Caco-2 (cell line): ENCODE results near the gene SNAPC2. TPM values are rescaled to one million over a fixed set of nuclear protein-coding genes. Genes with fewer than 3 reads are reported as not detected.

ENCODE experiments used
- BruUV-seq: library from RNA; stranded (reverse); fragments of 400-500 nt; replicated peaks from 2 replicates; lab custom pipeline; 2021; lab: Mats Ljungman, UMichigan
- CTCF ChIA-PET: fragments of 300-600 bp; sonication (Branson Sonifier 250); formaldehyde crosslinking; loops from one replicate; lab custom pipeline; 2022; ENCODE audit warnings: antibody characterized with exemption; lab: Charles Lee
- POLR2A ChIA-PET: fragments of 300-600 bp; sonication (Branson Sonifier 250); formaldehyde crosslinking; loops from one replicate; lab custom pipeline; 2022; ENCODE audit warnings: antibody characterized with exemption; lab: Charles Lee
- DNase-seq, 2 experiments: peaks; one replicate each; pipeline versions ENCODE4 v3.0.0 to v3.0.0-alpha.2; 2020 to 2022
- H3K27me3 ChIP-seq: replicated peaks from 2 replicates; pipeline ENCODE4 v1.6.0; 2011; ENCODE audit warnings: low read length; ENCODE audit not compliant: control insufficient read depth, insufficient read depth
- H3K36me3 ChIP-seq: 2 replicates; pipeline ENCODE4 v1.5.1; 2011; ENCODE audit warnings: low read length; ENCODE audit not compliant: control insufficient read depth, insufficient read depth
- H3K4me1 ChIP-seq: fragments of 250-450 bp; sonication (Bioruptor Pico); 2 replicates; pipeline ENCODE4 v1.5.1; 2020; ENCODE audit warnings: mild to moderate bottlenecking
- H3K4me3 ChIP-seq: 2 replicates; pipeline ENCODE4 v1.5.1; 2011; ENCODE audit warnings: low read depth, mild to moderate bottlenecking, control low read depth, low read length
- H3K9me3 ChIP-seq: fragments of 250-450 bp; sonication (Bioruptor Pico); 2 replicates; pipeline ENCODE4 v1.5.1; 2020; ENCODE audit warnings: mild to moderate bottlenecking, moderate library complexity
- H3K27ac Mint-ChIP-seq: one replicate; pipeline ENCODE4 v1.8.0; 2022; ENCODE audit warnings: mixed read lengths; ENCODE audit not compliant: unreplicated experiment
- H3K27me3 Mint-ChIP-seq: one replicate; pipeline ENCODE4 v1.8.0; 2022; ENCODE audit warnings: mixed read lengths; ENCODE audit not compliant: insufficient read depth, unreplicated experiment
- H3K36me3 Mint-ChIP-seq: one replicate; pipeline ENCODE4 v1.8.0; 2022; ENCODE audit warnings: mild to moderate bottlenecking, mixed read lengths; ENCODE audit not compliant: insufficient read depth, unreplicated experiment
- H3K4me1 Mint-ChIP-seq: one replicate; pipeline ENCODE4 v1.8.0; 2022; ENCODE audit warnings: low read depth, mixed read lengths; ENCODE audit not compliant: unreplicated experiment
- H3K4me3 Mint-ChIP-seq: one replicate; pipeline ENCODE4 v1.8.0; 2022; ENCODE audit warnings: mild to moderate bottlenecking, moderate library complexity, mixed read lengths; ENCODE audit not compliant: unreplicated experiment
- H3K9me3 Mint-ChIP-seq: one replicate; pipeline ENCODE4 v1.8.0; 2022; ENCODE audit warnings: mixed read lengths; ENCODE audit not compliant: unreplicated experiment
- intact Hi-C: fragments of 100-400 bp; cut with micrococcal nuclease; formaldehyde crosslinking; loops from one replicate; pipeline ENCODE4 v1.10.0; 2022; ENCODE audit not compliant: unreplicated experiment
- total RNA-seq: library from RNA; stranded (reverse); gene quantifications from 2 replicates; pipeline ENCODE4 v1.2.3, GENCODE V29; 2022
- TF ChIP-seq, protein P1 (sequence below), 2 experiments: fragments of 200-600 bp in 1 of 2; IDR thresholded peaks; 1 replicate in 1 of 2; 2 replicates in 1 of 2; pipeline versions ENCODE4 v1.5.1 to v1.8.0; 2011 to 2022; ENCODE audit warnings: antibody characterized with exemption in 1 of 2, control low read depth in 1 of 2, inconsistent platforms in 1 of 2, low read depth in 1 of 2, low read length in 1 of 2, mild to moderate bottlenecking in 1 of 2, moderate library complexity in 1 of 2; ENCODE audit not compliant: insufficient read depth in 1 of 2, severe bottlenecking in 1 of 2, unreplicated experiment in 1 of 2

SNAPC2 gene
- total RNA-seq, 1 experiment from 2014 or later: 10.4 TPM

GRCh38 chr19:7908742-7909461 lies 11.2 kb upstream of the SNAPC2 start:
- H3K36me3 ChIP-seq: peaks cover 2% of the 10 kb centered on the region; the same call in 1 of the 2 replicates
- H3K27me3 ChIP-seq: no peaks in the 10 kb centered on the region
- TF ChIP-seq, protein P1, sequence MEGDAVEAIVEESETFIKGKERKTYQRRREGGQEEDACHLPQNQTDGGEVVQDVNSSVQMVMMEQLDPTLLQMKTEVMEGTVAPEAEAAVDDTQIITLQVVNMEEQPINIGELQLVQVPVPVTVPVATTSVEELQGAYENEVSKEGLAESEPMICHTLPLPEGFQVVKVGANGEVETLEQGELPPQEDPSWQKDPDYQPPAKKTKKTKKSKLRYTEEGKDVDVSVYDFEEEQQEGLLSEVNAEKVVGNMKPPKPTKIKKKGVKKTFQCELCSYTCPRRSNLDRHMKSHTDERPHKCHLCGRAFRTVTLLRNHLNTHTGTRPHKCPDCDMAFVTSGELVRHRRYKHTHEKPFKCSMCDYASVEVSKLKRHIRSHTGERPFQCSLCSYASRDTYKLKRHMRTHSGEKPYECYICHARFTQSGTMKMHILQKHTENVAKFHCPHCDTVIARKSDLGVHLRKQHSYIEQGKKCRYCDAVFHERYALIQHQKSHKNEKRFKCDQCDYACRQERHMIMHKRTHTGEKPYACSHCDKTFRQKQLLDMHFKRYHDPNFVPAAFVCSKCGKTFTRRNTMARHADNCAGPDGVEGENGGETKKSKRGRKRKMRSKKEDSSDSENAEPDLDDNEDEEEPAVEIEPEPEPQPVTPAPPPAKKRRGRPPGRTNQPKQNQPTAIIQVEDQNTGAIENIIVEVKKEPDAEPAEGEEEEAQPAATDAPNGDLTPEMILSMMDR (IDR thresholded peaks at IDR 0.05; ENCODE audit: insufficient read depth in 1 of 2, low read depth in 1 of 2, low read length in 1 of 2, severe bottlenecking in 1 of 2, unreplicated experiment in 1 of 2): no peak
- no peaks in the 10 kb centered on the region for H3K9me3 ChIP-seq
- no peak overlapping the region for H3K4me3 Mint-ChIP-seq
- no TSS peak for BruUV-seq
- peaks cover 6% of the 10 kb centered on the region for H3K4me1 Mint-ChIP-seq
- ChIA-PET POLR2A (no interaction called here), CTCF (interaction anchor here (1.3 kb wide), 1 partner anchor 11 kb away, joined by 4 read pairs; the partner anchor contains the start of gene SNAPC2)
- intact Hi-C loops: no loop called here
- peak in 1 of 2 experiments; percentile 17 for DNase-seq
- peaks cover 44% of the 10 kb centered on the region for H3K36me3 Mint-ChIP-seq
- no peak overlapping the region for H3K4me3 ChIP-seq
- H3K27me3 Mint-ChIP-seq: no peaks in the 10 kb centered on the region
- no peaks in the 10 kb centered on the region for H3K9me3 Mint-ChIP-seq
- H3K4me1 ChIP-seq: peaks cover 9% of the 10 kb centered on the region; the same call in 1 of the 2 replicates
- no peak overlapping the region for H3K27ac Mint-ChIP-seq

- no peaks in the 10 kb centered on the region for H3K9me3 Mint-ChIP-seq
- ChIA-PET CTCF (interaction anchor here (1.3 kb wide), 1 partner anchor 11 kb away, joined by 4 read pairs; the partner anchor contains the start of gene SNAPC2), POLR2A (no interaction called here)
- H3K36me3 Mint-ChIP-seq: peaks cover 40% of the 10 kb centered on the region
- no peak overlapping the region for H3K27ac Mint-ChIP-seq
- Histone ChIP-seq H3K9me3 (no peaks in the 10 kb centered on the region), H3K27me3 (no peaks in the 10 kb centered on the region), H3K36me3 (peaks cover 1% of the 10 kb centered on the region; the same call in 1 of the 2 replicates), H3K4me1 (peaks cover 7% of the 10 kb centered on the region; the same call in 1 of the 2 replicates), H3K4me3 (no peak overlapping the region)
- peaks cover 6% of the 10 kb centered on the region for H3K4me1 Mint-ChIP-seq
- no peak overlapping the region for H3K4me3 Mint-ChIP-seq
- TF ChIP-seq, protein P1 (IDR thresholded peaks at IDR 0.05; ENCODE audit: insufficient read depth in 1 of 2, low read depth in 1 of 2, low read length in 1 of 2, severe bottlenecking in 1 of 2, unreplicated experiment in 1 of 2): no peak
- H3K27me3 Mint-ChIP-seq: no peaks in the 10 kb centered on the region
- no peak for DNase-seq
- BruUV-seq: no TSS peak
- intact Hi-C loops: no loop called here
These were observed 10.6 kb upstream of the SNAPC2 start for GRCh38 chr19:7909471-7910067.

DNA sequence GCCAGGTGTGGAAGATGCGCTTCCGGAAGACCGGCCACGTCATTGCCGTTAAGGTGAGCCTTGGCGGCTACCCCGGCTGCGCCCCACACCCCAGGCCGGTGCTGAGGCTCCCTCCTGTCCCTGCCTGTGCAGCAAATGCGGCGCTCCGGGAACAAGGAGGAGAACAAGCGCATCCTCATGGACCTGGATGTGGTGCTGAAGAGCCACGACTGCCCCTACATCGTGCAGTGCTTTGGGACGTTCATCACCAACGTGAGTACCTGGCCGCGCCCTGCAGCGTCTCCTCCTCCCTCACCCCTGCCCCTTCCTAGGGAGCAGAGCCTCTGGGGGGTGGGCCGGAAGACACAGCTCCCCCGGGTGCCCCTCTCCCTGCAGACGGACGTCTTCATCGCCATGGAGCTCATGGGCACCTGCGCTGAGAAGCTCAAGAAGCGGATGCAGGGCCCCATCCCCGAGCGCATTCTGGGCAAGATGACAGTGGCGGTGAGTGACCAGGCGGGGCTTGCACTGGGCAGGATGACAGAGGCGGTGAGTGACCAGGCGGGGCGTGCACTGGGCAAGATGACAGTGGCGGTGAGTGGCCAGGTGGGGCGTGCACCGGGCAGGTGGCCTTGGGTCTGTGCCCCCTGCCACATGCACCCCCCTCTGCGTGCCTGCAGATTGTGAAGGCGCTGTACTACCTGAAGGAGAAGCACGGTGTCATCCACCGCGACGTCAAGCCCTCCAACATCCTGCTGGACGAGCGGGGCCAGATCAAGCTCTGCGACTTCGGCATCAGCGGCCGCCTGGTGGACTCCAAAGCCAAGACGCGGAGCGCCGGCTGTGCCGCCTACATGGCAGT lies 9.6 kb upstream of the SNAPC2 start:
- H3K4me3 Mint-ChIP-seq: no peak overlapping the region
- no peak for DNase-seq
- Histone ChIP-seq H3K4me1 (no peaks in the 10 kb centered on the region; the same call in 1 of the 2 replicates), H3K27me3 (no peaks in the 10 kb centered on the region), H3K36me3 (no peaks in the 10 kb centered on the region), H3K9me3 (no peaks in the 10 kb centered on the region), H3K4me3 (no peak overlapping the region)
- H3K9me3 Mint-ChIP-seq: no peaks in the 10 kb centered on the region
- intact Hi-C loops: no loop called here
- TF ChIP-seq, protein P1 (IDR thresholded peaks at IDR 0.05; ENCODE audit: insufficient read depth in 1 of 2, low read depth in 1 of 2, low read length in 1 of 2, severe bottlenecking in 1 of 2, unreplicated experiment in 1 of 2): no peak
- peaks cover 39% of the 10 kb centered on the region for H3K36me3 Mint-ChIP-seq
- CTCF ChIA-PET: no interaction called here
- H3K27ac Mint-ChIP-seq: no peak overlapping the region
- no peaks in the 10 kb centered on the region for H3K4me1 Mint-ChIP-seq
- POLR2A ChIA-PET: no interaction called here
- H3K27me3 Mint-ChIP-seq: no peaks in the 10 kb centered on the region
- BruUV-seq: no TSS peak
